ENCODE results near the gene ARHGAP42.

GRCh38 chr11:100639140-100639539, 47.9 kb upstream of the ARHGAP42 start:
- TF ChIP-seq EZH2 (conservative IDR thresholded peaks at IDR 0.05; ENCODE audit: low read depth, low read length), result no peak
- no peak for TF ChIP-seq FOXO4 (CRISPR knock-in tag; conservative IDR thresholded peaks at IDR 0.05)

Measured in HepG2 (cell line).